ENCODE data around the gene LRRC8C.
"Not testable (repeated sequence)": the region's sequence is repeated elsewhere in the genome, so short reads cannot be mapped to it uniquely, and the experiment has no call there.

The LRRC8C gene

DNA sequence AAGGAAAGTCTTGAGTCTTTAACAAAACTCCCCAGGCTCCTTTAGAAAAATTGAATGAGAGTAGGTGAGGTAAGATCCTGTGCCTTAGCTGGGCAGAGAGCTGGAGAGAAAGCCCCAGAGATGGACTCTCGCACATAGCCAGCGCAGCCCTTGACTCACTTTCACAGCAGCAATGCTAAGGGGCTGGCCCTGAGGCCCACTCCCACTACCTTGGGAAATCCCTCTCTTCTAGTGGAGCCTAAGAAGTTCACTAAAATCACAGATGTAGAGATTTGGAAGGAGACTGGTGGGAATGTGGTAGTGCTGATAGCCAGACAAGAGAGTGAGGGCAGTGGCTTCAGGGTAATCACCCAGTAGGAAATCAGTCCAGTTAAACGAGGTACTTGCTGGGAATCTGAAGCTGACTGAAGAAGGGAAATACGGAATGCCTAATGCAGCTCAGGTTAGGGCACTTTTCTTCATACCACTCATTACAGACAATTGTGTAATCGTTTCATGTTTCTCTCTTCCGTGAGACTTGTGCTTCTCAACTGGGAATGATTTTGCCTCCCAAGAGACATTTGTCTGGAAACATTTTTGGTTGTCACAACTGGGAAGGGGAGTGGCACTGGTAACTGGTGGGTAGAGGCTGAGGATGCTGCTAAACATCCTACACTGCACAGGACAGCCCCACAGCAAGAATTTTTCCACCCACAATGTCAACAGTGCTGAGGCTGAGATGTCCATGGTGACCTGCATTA is 42.4 kb upstream of the LRRC8C start:
- TF ChIP-seq, protein P1, sequence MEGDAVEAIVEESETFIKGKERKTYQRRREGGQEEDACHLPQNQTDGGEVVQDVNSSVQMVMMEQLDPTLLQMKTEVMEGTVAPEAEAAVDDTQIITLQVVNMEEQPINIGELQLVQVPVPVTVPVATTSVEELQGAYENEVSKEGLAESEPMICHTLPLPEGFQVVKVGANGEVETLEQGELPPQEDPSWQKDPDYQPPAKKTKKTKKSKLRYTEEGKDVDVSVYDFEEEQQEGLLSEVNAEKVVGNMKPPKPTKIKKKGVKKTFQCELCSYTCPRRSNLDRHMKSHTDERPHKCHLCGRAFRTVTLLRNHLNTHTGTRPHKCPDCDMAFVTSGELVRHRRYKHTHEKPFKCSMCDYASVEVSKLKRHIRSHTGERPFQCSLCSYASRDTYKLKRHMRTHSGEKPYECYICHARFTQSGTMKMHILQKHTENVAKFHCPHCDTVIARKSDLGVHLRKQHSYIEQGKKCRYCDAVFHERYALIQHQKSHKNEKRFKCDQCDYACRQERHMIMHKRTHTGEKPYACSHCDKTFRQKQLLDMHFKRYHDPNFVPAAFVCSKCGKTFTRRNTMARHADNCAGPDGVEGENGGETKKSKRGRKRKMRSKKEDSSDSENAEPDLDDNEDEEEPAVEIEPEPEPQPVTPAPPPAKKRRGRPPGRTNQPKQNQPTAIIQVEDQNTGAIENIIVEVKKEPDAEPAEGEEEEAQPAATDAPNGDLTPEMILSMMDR (IDR thresholded peaks at IDR 0.05; ENCODE audit: extremely low read depth, insufficient read depth, missing control alignments) = no peak
- DNase-seq (ENCODE audit: low spot score) = no peak
- in situ Hi-C loops (cut with MboI; ENCODE audit: low pct_unique_long_range_greater_than_20kb, low sequenced_read_pairs, unreplicated experiment) = no loop called here

DNA sequence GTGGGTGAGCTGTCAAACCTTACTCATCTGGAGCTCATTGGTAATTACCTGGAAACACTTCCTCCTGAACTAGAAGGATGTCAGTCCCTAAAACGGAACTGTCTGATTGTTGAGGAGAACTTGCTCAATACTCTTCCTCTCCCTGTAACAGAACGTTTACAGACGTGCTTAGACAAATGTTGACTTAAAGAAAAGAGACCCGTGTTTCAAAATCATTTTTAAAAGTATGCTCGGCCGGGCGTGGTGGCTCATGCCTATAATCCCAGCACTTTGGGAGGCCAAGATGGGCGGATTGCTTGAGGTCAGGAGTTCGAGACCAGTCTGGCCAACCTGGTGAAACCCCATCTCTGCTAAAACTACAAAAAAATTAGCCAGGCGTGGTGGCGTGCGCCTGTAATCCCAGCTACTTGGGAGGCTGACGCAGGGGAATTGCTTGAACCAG is 40.0 kb upstream of the LRRC8C start:
- in situ Hi-C loops (cut with MboI; ENCODE audit: low pct_unique_long_range_greater_than_20kb, low sequenced_read_pairs, unreplicated experiment); DNase-seq (ENCODE audit: low spot score): not testable (repeated sequence)

DNA sequence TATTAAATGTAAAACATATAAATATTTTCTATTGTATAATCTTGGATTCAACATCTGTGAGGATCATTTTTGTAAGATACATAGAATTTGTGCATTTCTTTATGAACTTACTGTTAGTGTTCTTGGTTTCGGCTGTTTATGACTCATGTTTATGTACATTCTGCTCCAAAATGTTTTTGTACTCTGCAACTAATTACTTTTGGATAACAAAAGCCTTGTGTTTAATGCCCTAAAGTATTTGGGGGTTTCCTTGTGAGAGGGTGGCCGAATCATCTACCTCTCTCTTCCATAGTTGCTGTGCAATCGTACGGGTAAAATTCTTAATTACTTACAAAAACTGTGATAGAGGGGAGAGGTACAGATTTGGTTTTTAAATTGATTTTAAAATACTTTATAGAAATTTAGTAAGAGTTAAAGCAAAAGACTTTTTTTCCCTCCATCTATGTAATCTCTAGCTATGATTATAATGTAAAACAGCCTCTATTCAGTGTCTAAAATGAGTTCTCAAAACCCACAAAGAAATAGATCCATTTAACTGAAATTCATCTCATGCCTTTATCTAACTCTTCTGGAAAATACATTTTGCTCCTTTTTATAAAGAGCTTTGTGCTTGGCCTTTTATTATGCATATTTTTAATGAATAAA is 38.7 kb upstream of the LRRC8C start:
- DNase-seq (ENCODE audit: low spot score) = no peak
- TF ChIP-seq, protein P1 (IDR thresholded peaks at IDR 0.05; ENCODE audit: extremely low read depth, insufficient read depth, missing control alignments) = no peak
- in situ Hi-C loops (cut with MboI; ENCODE audit: low pct_unique_long_range_greater_than_20kb, low sequenced_read_pairs, unreplicated experiment) = no loop called here

DNA sequence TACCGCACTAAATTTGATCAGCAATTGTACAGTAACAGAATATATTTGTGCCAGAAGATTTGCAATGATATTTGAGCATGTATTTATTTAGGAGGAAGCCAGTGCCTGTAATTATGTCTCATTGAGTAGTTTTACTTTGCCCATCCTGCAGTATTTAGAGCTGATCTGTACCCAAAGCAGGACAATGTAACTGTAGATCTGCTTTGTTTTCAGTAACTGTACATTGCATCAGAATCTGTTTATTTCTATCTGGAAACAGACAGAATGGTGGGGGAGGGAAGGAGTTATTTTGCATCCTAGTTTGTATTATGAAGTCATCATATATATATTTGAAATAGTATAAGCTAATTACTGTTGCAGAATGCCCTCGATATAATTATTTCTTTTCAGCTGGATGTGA is 36.2 kb upstream of the LRRC8C start:
- in situ Hi-C loops (cut with MboI; ENCODE audit: low pct_unique_long_range_greater_than_20kb, low sequenced_read_pairs, unreplicated experiment) = no loop called here
- no peak for DNase-seq (ENCODE audit: low spot score)
- TF ChIP-seq, protein P1 (IDR thresholded peaks at IDR 0.05; ENCODE audit: extremely low read depth, insufficient read depth, missing control alignments) = no peak

DNA sequence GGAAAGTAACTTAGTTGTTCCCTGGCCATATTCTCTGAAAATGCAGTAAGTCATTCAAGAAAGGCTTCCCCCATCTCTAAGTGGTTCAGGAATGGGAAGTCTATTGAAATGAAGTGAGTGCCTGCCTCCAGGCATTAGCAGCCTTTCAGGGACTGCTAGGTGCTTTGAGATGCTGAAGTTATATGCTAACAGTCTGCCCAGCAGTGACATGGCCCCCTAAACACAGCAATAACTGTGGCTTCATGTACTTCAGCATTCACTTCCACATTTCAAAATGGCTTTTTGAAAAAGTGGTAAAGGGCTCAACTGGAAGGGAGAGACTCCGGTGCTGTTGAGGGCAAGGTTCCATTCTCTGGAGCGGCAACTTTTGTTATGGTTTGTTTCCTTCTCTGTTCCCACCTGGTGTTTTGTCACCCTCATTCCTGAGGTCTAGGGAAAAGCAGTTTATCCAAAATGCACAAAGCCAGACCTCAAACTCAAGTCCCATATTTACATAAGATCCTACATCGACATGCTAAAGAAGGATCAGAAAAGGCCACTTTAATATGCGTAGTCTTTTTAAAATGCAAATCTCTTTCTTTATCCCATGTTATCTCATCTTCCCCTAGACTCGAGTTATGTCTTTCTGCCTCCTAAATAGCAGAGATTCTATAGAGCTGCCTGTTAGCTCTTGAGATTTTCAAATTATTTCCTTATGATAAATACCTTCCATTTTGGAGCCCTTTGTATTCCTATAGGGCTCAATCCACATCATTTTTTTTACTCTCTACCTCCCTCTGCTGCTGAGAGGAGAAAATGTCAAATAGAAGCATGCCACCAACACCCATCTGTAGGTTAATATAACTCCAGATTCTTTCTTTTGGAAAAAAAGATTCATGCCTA is 34.2 kb upstream of the LRRC8C start:
- DNase-seq (ENCODE audit: low spot score) = peak; percentile 21
- TF ChIP-seq, protein P1 (IDR thresholded peaks at IDR 0.05; ENCODE audit: extremely low read depth, insufficient read depth, missing control alignments) = peak; percentile 65
- in situ Hi-C loops (cut with MboI; ENCODE audit: low pct_unique_long_range_greater_than_20kb, low sequenced_read_pairs, unreplicated experiment) = no loop called here

DNA sequence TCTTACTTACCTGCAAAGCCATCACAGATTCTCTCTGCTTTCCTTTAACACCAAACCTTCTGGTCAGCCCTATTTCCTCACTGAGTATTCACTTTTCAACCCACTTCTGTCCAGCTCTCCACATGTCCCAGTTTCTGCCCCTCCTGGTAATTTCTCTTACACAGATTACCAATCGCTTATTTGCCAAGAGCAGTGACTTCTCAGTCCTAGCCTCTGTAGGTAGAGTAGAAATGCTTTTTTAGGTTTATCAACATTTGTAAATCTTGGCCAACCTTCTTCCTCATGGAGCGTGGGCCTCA is 33.6 kb upstream of the LRRC8C start:
- TF ChIP-seq, protein P1 (IDR thresholded peaks at IDR 0.05; ENCODE audit: extremely low read depth, insufficient read depth, missing control alignments) = no peak
- no peak for DNase-seq (ENCODE audit: low spot score)
- in situ Hi-C loops (cut with MboI; ENCODE audit: low pct_unique_long_range_greater_than_20kb, low sequenced_read_pairs, unreplicated experiment) = no loop called here
